Measurements from ENCODE around the gene HMX1. TPM values are rescaled to one million over a fixed set of nuclear protein-coding genes. Genes with fewer than 3 reads are reported as not detected.

HMX1 gene
- total RNA-seq, 1 donor from 2014 or later, result not detected

- intact Hi-C loops (cut with DNase I), result no loop called here
- Histone ChIP-seq H3K27me3 (no peaks in the 10 kb centered on the region), H3K4me1 (no peaks in the 10 kb centered on the region)
Measured at GRCh38 chr4:8906991-8907595, 35.5 kb upstream of the HMX1 start.

GRCh38 chr4:8906668-8906970, 35.0 kb upstream of the HMX1 start:
- Histone ChIP-seq H3K27ac (no peak overlapping the region), H3K4me1 (no peaks in the 10 kb centered on the region), H3K27me3 (no peaks in the 10 kb centered on the region), H3K4me3 (no peak overlapping the region), H3K36me3 (no peaks in the 10 kb centered on the region), H3K9me3 (no peaks in the 10 kb centered on the region)
- no peak for TF ChIP-seq CTCF (IDR thresholded peaks at IDR 0.05)
- ATAC-seq (no peak), DNase-seq (peak; percentile 32)
- intact Hi-C loops (cut with DNase I), result no loop called here

More at GRCh38 chr4:8906991-8907595, 35.5 kb upstream of the HMX1 start:
- no peaks in the 10 kb centered on the region for H3K36me3 ChIP-seq
- H3K9me3 ChIP-seq, result no peaks in the 10 kb centered on the region
- no peak for TF ChIP-seq CTCF (IDR thresholded peaks at IDR 0.05)
- DNase-seq (no peak), ATAC-seq (no peak)
- H3K27ac ChIP-seq, result no peak overlapping the region
- H3K4me3 ChIP-seq, result no peak overlapping the region

- Histone ChIP-seq H3K4me1 (no peaks in the 10 kb centered on the region), H3K27ac (no peak overlapping the region), H3K27me3 (no peaks in the 10 kb centered on the region), H3K9me3 (peaks cover 3% of the 10 kb centered on the region), H3K36me3 (no peaks in the 10 kb centered on the region), H3K4me3 (no peak overlapping the region)
- no peak for TF ChIP-seq CTCF (IDR thresholded peaks at IDR 0.05)
- DNase-seq (peak; percentile 53), ATAC-seq (no peak)
- intact Hi-C loops (cut with DNase I), result no loop called here
Measured at GRCh38 chr4:8905773-8906667, 34.4 kb upstream of the HMX1 start.

GRCh38 chr4:8905226-8905772, 33.7 kb upstream of the HMX1 start:
- Histone ChIP-seq H3K4me1 (no peaks in the 10 kb centered on the region), H3K27me3 (no peaks in the 10 kb centered on the region), H3K36me3 (no peaks in the 10 kb centered on the region), H3K4me3 (no peak overlapping the region), H3K27ac (no peak overlapping the region), H3K9me3 (peaks cover 10% of the 10 kb centered on the region)
- intact Hi-C loops (cut with DNase I), result no loop called here
- DNase-seq, result peak; percentile 34
- ATAC-seq, result no peak
- no peak for TF ChIP-seq CTCF (IDR thresholded peaks at IDR 0.05)

- ATAC-seq (no peak), DNase-seq (peak; percentile 29)
- no peak overlapping the region for H3K4me3 ChIP-seq
- no peaks in the 10 kb centered on the region for H3K27me3 ChIP-seq
- H3K27ac ChIP-seq, result no peak overlapping the region
- TF ChIP-seq CTCF (IDR thresholded peaks at IDR 0.05), result no peak
- no peaks in the 10 kb centered on the region for H3K4me1 ChIP-seq
- intact Hi-C loops (cut with DNase I), result no loop called here
- H3K9me3 ChIP-seq, result peaks cover 11% of the 10 kb centered on the region
- H3K36me3 ChIP-seq, result no peaks in the 10 kb centered on the region
Measured at GRCh38 chr4:8904666-8905065, 33.0 kb upstream of the HMX1 start.
